Ascending aorta (tissue), 2 donors: Measurements from ENCODE around the gene CAPN15. TPM values are rescaled to one million over a fixed set of nuclear protein-coding genes. Genes with fewer than 3 reads are reported as not detected.

ENCODE experiments used
- DNase-seq, 2 donors: peaks; one replicate each; pipeline ENCODE4 v3.0.0-alpha.2; 2019; ENCODE audit warnings: low spot score in 2 of 2
- H3K27ac ChIP-seq, 2 donors: fragments of 200-600 bp; sonication (generic); one replicate each; pipeline ENCODE4 v1.5.1; 2016 to 2017; ENCODE audit warnings: mild to moderate bottlenecking in 1 of 2
- H3K27me3 ChIP-seq: fragments of 200-600 bp; sonication (generic); one replicate; pipeline ENCODE4 v1.5.1; 2017
- H3K36me3 ChIP-seq, 2 donors: fragments of 200-600 bp; sonication (generic); one replicate each; pipeline ENCODE4 v1.5.1; 2016
- H3K4me1 ChIP-seq, 2 donors: fragments of 200-600 bp; sonication (generic); one replicate each; pipeline ENCODE4 v1.5.1; 2016 to 2017; ENCODE audit warnings: mild to moderate bottlenecking in 1 of 2
- H3K4me3 ChIP-seq, 2 donors: fragments of 200-600 bp; sonication (generic); one replicate each; pipeline ENCODE4 v1.5.1; 2016 to 2017; ENCODE audit warnings: mild to moderate bottlenecking in 1 of 2
- H3K9me3 ChIP-seq, 2 donors: fragments of 200-600 bp; sonication (generic); one replicate each; pipeline ENCODE4 v1.5.1; 2016
- CTCF ChIP-seq, 3 experiments: fragments of 200-600 bp in 2 of 3; fragments of 450-650 bp in 1 of 3; sonication (generic) in 2 of 3; IDR thresholded peaks; one replicate each; pipeline ENCODE4 v1.5.1; 2016 to 2019; ENCODE audit warnings: antibody characterized with exemption in 3 of 3, mild to moderate bottlenecking in 1 of 3, moderate library complexity in 1 of 3
- intact Hi-C: fragments of 100-400 bp; cut with DNase I; formaldehyde crosslinking; loops from one replicate; pipeline ENCODE4 v1.15.1; 2023
- total RNA-seq: library from RNA; depleted of rRNA; stranded (reverse); fragments of >200 nt; gene quantifications from one replicate; pipeline ENCODE4 v1.1.0, GENCODE V29; 2016

Gene CAPN15
- total RNA-seq, 1 donor from 2014 or later, result 249 TPM

GRCh38 chr16:558298-559020 lies 30.9 kb downstream of the CAPN15 start:
- Histone ChIP-seq H3K9me3 (no peaks in the 10 kb centered on the region), H3K4me1 (peaks cover 0 to 2% of the 10 kb centered on the region in 2 donors), H3K27ac (no peak overlapping the region), H3K4me3 (no peak overlapping the region), H3K36me3 (peaks cover under 1 to 2% of the 10 kb centered on the region in 2 donors), H3K27me3 (peaks cover 7% of the 10 kb centered on the region)
- no peak for DNase-seq
- intact Hi-C loops, result no loop called here
- no peak for TF ChIP-seq CTCF (IDR thresholded peaks at IDR 0.05)

- Histone ChIP-seq H3K9me3 (no peaks in the 10 kb centered on the region), H3K4me1 (peaks cover 0 to 2% of the 10 kb centered on the region in 2 donors), H3K27ac (no peak overlapping the region), H3K36me3 (no peaks in the 10 kb centered on the region), H3K4me3 (no peak overlapping the region), H3K27me3 (peaks cover 7% of the 10 kb centered on the region)
- no peak for TF ChIP-seq CTCF (IDR thresholded peaks at IDR 0.05)
- intact Hi-C loops, result no loop called here
- DNase-seq, result no peak
Measured at GRCh38 chr16:559021-559380, 31.5 kb downstream of the CAPN15 start.

- no peak for TF ChIP-seq CTCF (IDR thresholded peaks at IDR 0.05)
- intact Hi-C loops, result no loop called here
- Histone ChIP-seq H3K4me1 (peaks cover 0 to 2% of the 10 kb centered on the region in 2 donors), H3K4me3 (no peak overlapping the region), H3K36me3 (no peaks in the 10 kb centered on the region), H3K27ac (no peak overlapping the region), H3K27me3 (peaks cover 7% of the 10 kb centered on the region), H3K9me3 (no peaks in the 10 kb centered on the region)
- DNase-seq, result no peak
Measured at GRCh38 chr16:559411-560203, 32.1 kb downstream of the CAPN15 start.

- H3K9me3 ChIP-seq, result no peaks in the 10 kb centered on the region
- intact Hi-C loops, result no loop called here
- no peak within 1 kb of the TSS for H3K27ac ChIP-seq
- peak within 1 kb of the TSS in 1 of 2 donors; percentile 26 for H3K4me3 ChIP-seq
- no peaks in the 10 kb centered on the region for H3K36me3 ChIP-seq
- H3K4me1 ChIP-seq, result peaks cover 0 to 2% of the 10 kb centered on the region in 2 donors
- no peak for TF ChIP-seq CTCF (IDR thresholded peaks at IDR 0.05)
- no peak for DNase-seq
- H3K27me3 ChIP-seq, result peaks cover 7% of the 10 kb centered on the region
Measured at GRCh38 chr16:560204-560700, 32.7 kb downstream of the CAPN15 start, which contains the start of gene PRR35. PRR35 (plus strand) TSS chr16:560394; CDS start chr16:563295, 2,901 bp downstream.

GRCh38 chr16:560701-561412 lies 33.3 kb downstream of the CAPN15 start:
- Histone ChIP-seq H3K9me3 (no peaks in the 10 kb centered on the region), H3K4me1 (peaks cover 0 to 2% of the 10 kb centered on the region in 2 donors), H3K36me3 (no peaks in the 10 kb centered on the region), H3K4me3 (no peak overlapping the region), H3K27me3 (peaks cover 7% of the 10 kb centered on the region), H3K27ac (no peak overlapping the region)
- intact Hi-C loops, result no loop called here
- TF ChIP-seq CTCF (IDR thresholded peaks at IDR 0.05), result no peak
- no peak for DNase-seq
